Smooth muscle cell (in vitro differentiated cells): ENCODE results near the gene CROT. TPM values are rescaled to one million over a fixed set of nuclear protein-coding genes. Genes with fewer than 3 reads are reported as not detected.

Source experiments
- DNase-seq: peaks from one replicate; lab custom pipeline; 2025; ENCODE audit not compliant: unreplicated experiment; lab: John Stamatoyannopoulos, UW
- H2AFZ ChIP-seq: fragments of 200-600 bp; sonication (generic); 2 replicates; pipeline ENCODE4 v1.6.0; 2016; ENCODE audit warnings: antibody characterized with exemption, low read depth, mild to moderate bottlenecking
- H3F3A ChIP-seq: fragments of 200-600 bp; sonication (generic); 2 replicates; pipeline ENCODE4 v1.6.0; 2017; ENCODE audit warnings: antibody characterized with exemption, low read depth
- H3K27ac ChIP-seq: fragments of 200-600 bp; sonication (generic); 2 replicates; pipeline ENCODE4 v1.5.1; 2016; ENCODE audit warnings: low read depth, mild to moderate bottlenecking
- H3K27me3 ChIP-seq: fragments of 200-600 bp; sonication (generic); 2 replicates; pipeline ENCODE4 v1.6.1; 2016; ENCODE audit warnings: low read depth, mild to moderate bottlenecking
- H3K36me3 ChIP-seq: fragments of 200-600 bp; sonication (generic); 2 replicates; pipeline ENCODE4 v1.5.1; 2016; ENCODE audit warnings: low read depth
- H3K4me1 ChIP-seq: fragments of 200-600 bp; sonication (generic); 2 replicates; pipeline ENCODE4 v1.5.1; 2016; ENCODE audit warnings: low read depth
- H3K4me2 ChIP-seq: fragments of 200-600 bp; sonication (generic); 2 replicates; pipeline ENCODE4 v1.6.0; 2016; ENCODE audit warnings: mild to moderate bottlenecking
- H3K4me3 ChIP-seq: fragments of 200-600 bp; sonication (generic); 2 replicates; pipeline ENCODE4 v1.5.1; 2016; ENCODE audit warnings: mild to moderate bottlenecking
- H3K79me2 ChIP-seq: fragments of 200-600 bp; sonication (generic); 2 replicates; pipeline ENCODE4 v1.6.0; 2016; ENCODE audit warnings: low read depth, mild to moderate bottlenecking
- H3K9ac ChIP-seq: fragments of 200-600 bp; sonication (generic); 2 replicates; pipeline ENCODE4 v1.6.0; 2016; ENCODE audit warnings: low read depth
- H3K9me3 ChIP-seq: fragments of 200-600 bp; sonication (generic); replicated peaks from 2 replicates; pipeline ENCODE4 v1.5.1; 2016; ENCODE audit warnings: low read depth
- H4K20me1 ChIP-seq: fragments of 200-600 bp; sonication (generic); 2 replicates; pipeline ENCODE4 v1.6.0; 2016; ENCODE audit warnings: low read depth
- CTCF ChIP-seq: fragments of 200-600 bp; sonication (generic); IDR thresholded peaks from 2 replicates; pipeline ENCODE4 v1.5.1; 2017; ENCODE audit warnings: borderline replicate concordance, mild to moderate bottlenecking, antibody characterized with exemption; ENCODE audit not compliant: insufficient read depth, poor library complexity, severe bottlenecking
- WGBS: methylation state at CpG from one replicate; pipeline ENCODE4 v1.1.7; 2016; ENCODE audit warnings: low lambda C conversion rate; 5-methylcytosine and 5-hydroxymethylcytosine counted together
- polyA plus RNA-seq: library from polyadenylated mRNA; unstranded; fragments of >200 nt; fragmentation: Nextera tagmentation; extraction: Ambion mirVana; gene quantifications from 2 replicates; pipeline ENCODE4 v1.2.1, GENCODE V29; 2016
- total RNA-seq: library from RNA; depleted of rRNA; stranded (reverse); fragments of >200 nt; gene quantifications from 2 replicates; pipeline ENCODE4 v1.2.3, GENCODE V29; 2014

Gene CROT
- total and polyA plus RNA-seq, 2 experiments from 2014 or later = 9.5 to 20.8 TPM

GRCh38 chr7:87312215-87312865 lies 33.1 kb upstream of the CROT start:
- H3K4me2 ChIP-seq = no peak overlapping the region
- no peak overlapping the region for H3K27ac ChIP-seq
- H3K9me3 ChIP-seq = no peaks in the 10 kb centered on the region
- H3K9ac ChIP-seq = no peak overlapping the region
- peaks cover 14% of the 10 kb centered on the region for H3K4me1 ChIP-seq
- no peak for DNase-seq
- WGBS = 39% methylated on average over 2 of the region's 2 CpGs
- no peak overlapping the region for H3K4me3 ChIP-seq
- peak; percentile 99 for TF ChIP-seq CTCF
- no peaks in the 10 kb centered on the region for H3K27me3 ChIP-seq
- H3K79me2 ChIP-seq = no peaks in the 10 kb centered on the region
- H3F3A ChIP-seq = peaks cover 5% of the 10 kb centered on the region
- H4K20me1 ChIP-seq = no peaks in the 10 kb centered on the region
- H2AFZ ChIP-seq = no peak overlapping the region
- H3K36me3 ChIP-seq = no peaks in the 10 kb centered on the region

GRCh38 chr7:87316097-87316700 lies 29.3 kb upstream of the CROT start:
- TF ChIP-seq CTCF = no peak
- H3K4me3 ChIP-seq = no peak overlapping the region
- DNase-seq = no peak

GRCh38 chr7:87316846-87317552 lies 28.5 kb upstream of the CROT start:
- Histone ChIP-seq H3K4me3 (no peak overlapping the region), H3K4me1 (peaks cover 10% of the 10 kb centered on the region), H3K9ac (no peak overlapping the region), H2AFZ (peak overlapping the region; percentile 27), H3K27me3 (no peaks in the 10 kb centered on the region), H4K20me1 (no peaks in the 10 kb centered on the region), H3F3A (peaks cover 8% of the 10 kb centered on the region), H3K36me3 (no peaks in the 10 kb centered on the region), H3K27ac (peak overlapping the region; percentile 69), H3K4me2 (peak overlapping the region; percentile 61), H3K9me3 (no peaks in the 10 kb centered on the region), H3K79me2 (no peaks in the 10 kb centered on the region)
- TF ChIP-seq CTCF = no peak
- DNase-seq = no peak
- WGBS = 42% methylated on average over 1 of the region's 1 CpG

More at GRCh38 chr7:87316097-87316700, 29.3 kb upstream of the CROT start:
- 89% methylated on average over 3 of the region's 3 CpGs for WGBS
- Histone ChIP-seq H4K20me1 (no peaks in the 10 kb centered on the region), H3K4me2 (peak overlapping the region; percentile 61), H3K4me1 (peaks cover 10% of the 10 kb centered on the region), H3F3A (peaks cover 8% of the 10 kb centered on the region), H3K79me2 (no peaks in the 10 kb centered on the region), H3K27ac (peak overlapping the region; percentile 69), H3K36me3 (no peaks in the 10 kb centered on the region), H2AFZ (no peak overlapping the region), H3K9me3 (no peaks in the 10 kb centered on the region), H3K9ac (no peak overlapping the region), H3K27me3 (no peaks in the 10 kb centered on the region)
